ENCODE measurements around the gene HNRNPM. TPM values are rescaled to one million over a fixed set of nuclear protein-coding genes. Genes with fewer than 3 reads are reported as not detected.
A peak's percentile ranks its signal among the peaks of the same experiment; 100 is the strongest.

HNRNPM gene
- total RNA-seq, 1 donor from 2014 or later = 104 TPM

GRCh38 chr19:8483165-8483564 is 38.4 kb downstream of the HNRNPM start:
- Histone ChIP-seq H3K9me3 (replicated peaks) (no peaks in the 10 kb centered on the region), H3K36me3 (peaks cover 65% of the 10 kb centered on the region), H3K27me3 (ENCODE audit: low read depth) (no peaks in the 10 kb centered on the region), H3K4me3 (no peak overlapping the region), H3K27ac (replicated peaks) (no peak overlapping the region), H3K4me1 (peaks cover 53% of the 10 kb centered on the region)
- DNase-seq = no peak
- no peak for TF ChIP-seq CTCF (IDR thresholded peaks at IDR 0.05; ENCODE audit: borderline replicate concordance)
- intact Hi-C loops (cut with micrococcal nuclease) = no loop called here

GRCh38 chr19:8484331-8484894 is 39.6 kb downstream of the HNRNPM start:
- Histone ChIP-seq H3K4me1 (peaks cover 40% of the 10 kb centered on the region), H3K27me3 (ENCODE audit: low read depth) (no peaks in the 10 kb centered on the region), H3K4me3 (no peak overlapping the region), H3K9me3 (replicated peaks) (no peaks in the 10 kb centered on the region), H3K36me3 (peaks cover 72% of the 10 kb centered on the region), H3K27ac (replicated peaks) (no peak overlapping the region)
- peak; percentile 46 for DNase-seq
- intact Hi-C loops (cut with micrococcal nuclease) = no loop called here
- no peak for TF ChIP-seq CTCF (IDR thresholded peaks at IDR 0.05; ENCODE audit: borderline replicate concordance)

GRCh38 chr19:8485561-8486371 is 41.0 kb downstream of the HNRNPM start:
- H3K27ac ChIP-seq (replicated peaks) = no peak overlapping the region
- no peaks in the 10 kb centered on the region for H3K9me3 ChIP-seq (replicated peaks)
- H3K36me3 ChIP-seq = peaks cover 71% of the 10 kb centered on the region
- TF ChIP-seq CTCF (IDR thresholded peaks at IDR 0.05; ENCODE audit: borderline replicate concordance) = no peak
- H3K4me1 ChIP-seq = peaks cover 32% of the 10 kb centered on the region
- intact Hi-C loops (cut with micrococcal nuclease) = no loop called here
- H3K4me3 ChIP-seq = no peak overlapping the region
- DNase-seq = no peak
- no peaks in the 10 kb centered on the region for H3K27me3 ChIP-seq (ENCODE audit: low read depth)

- Histone ChIP-seq H3K27ac (replicated peaks) (peak overlapping the region; percentile 45), H3K4me3 (no peak overlapping the region), H3K4me1 (peaks cover 23% of the 10 kb centered on the region), H3K36me3 (peaks cover 71% of the 10 kb centered on the region), H3K27me3 (ENCODE audit: low read depth) (no peaks in the 10 kb centered on the region), H3K9me3 (replicated peaks) (no peaks in the 10 kb centered on the region)
- intact Hi-C loops (cut with micrococcal nuclease) = no loop called here
- TF ChIP-seq CTCF (IDR thresholded peaks at IDR 0.05; ENCODE audit: borderline replicate concordance) = no peak
- no peak for DNase-seq
These were observed 41.9 kb downstream of the HNRNPM start for GRCh38 chr19:8486661-8487136.

- no peak for DNase-seq
- peaks cover 17% of the 10 kb centered on the region for H3K4me1 ChIP-seq
These were observed 42.5 kb downstream of the HNRNPM start for GRCh38 chr19:8487137-8487851.

More at GRCh38 chr19:8487137-8487851, 42.5 kb downstream of the HNRNPM start:
- intact Hi-C loops (cut with micrococcal nuclease) = no loop called here
- Histone ChIP-seq H3K9me3 (replicated peaks) (no peaks in the 10 kb centered on the region), H3K27ac (replicated peaks) (peak overlapping the region; percentile 45), H3K27me3 (ENCODE audit: low read depth) (no peaks in the 10 kb centered on the region), H3K36me3 (peaks cover 71% of the 10 kb centered on the region), H3K4me3 (no peak overlapping the region)
- no peak for TF ChIP-seq CTCF (IDR thresholded peaks at IDR 0.05; ENCODE audit: borderline replicate concordance)

All from left ventricle myocardium inferior (tissue), 1 donor.